Thoracic aorta (tissue), 2 donors: Measurements from ENCODE around the gene HOXB4. TPM values are rescaled to one million over a fixed set of nuclear protein-coding genes. Genes with fewer than 3 reads are reported as not detected.

Source experiments
- ATAC-seq: fragments of 150-250 bp; one replicate; pipeline ENCODE4 v1.8.0; 2017; ENCODE audit warnings: low read depth; ENCODE audit not compliant: insufficient number of reproducible peaks, low FRiP score
- DNase-seq: peaks from one replicate; pipeline ENCODE4 v3.0.0-alpha.2; 2020; ENCODE audit warnings: low spot score
- H3K27ac ChIP-seq, 2 donors: fragments of 200-600 bp; sonication (generic); 1 replicate in 1 of 2; 2 replicates in 1 of 2; pipeline ENCODE4 v1.5.1; 2016; ENCODE audit warnings: mild to moderate bottlenecking in 2 of 2, moderate library complexity in 2 of 2
- H3K27me3 ChIP-seq: fragments of 200-600 bp; sonication (generic); replicated peaks from 2 replicates; pipeline ENCODE4 v1.6.0; 2016; ENCODE audit warnings: mild to moderate bottlenecking; ENCODE audit not compliant: insufficient read depth
- H3K36me3 ChIP-seq: fragments of 200-600 bp; sonication (generic); one replicate; pipeline ENCODE4 v1.5.1; 2016
- H3K4me1 ChIP-seq, 2 donors: fragments of 200-600 bp; sonication (generic); 1 replicate in 1 of 2; 2 replicates in 1 of 2; pipeline versions ENCODE4 v1.5.1 to v1.6.0; 2016; ENCODE audit warnings: low read depth in 2 of 2, mild to moderate bottlenecking in 1 of 2; ENCODE audit not compliant: control insufficient read depth in 1 of 2
- H3K4me3 ChIP-seq: fragments of 200-600 bp; sonication (generic); 2 replicates; pipeline ENCODE4 v1.5.1; 2016; ENCODE audit warnings: mild to moderate bottlenecking
- H3K9me3 ChIP-seq: fragments of 200-600 bp; sonication (generic); 2 replicates; pipeline ENCODE4 v1.5.1; 2016
- total RNA-seq, 2 donors: library from RNA; depleted of rRNA; stranded (reverse); fragments of >200 nt; gene quantifications; one replicate each; pipeline versions ENCODE4 v1.1.0 to v1.2.3, GENCODE V29; 2016
- TF ChIP-seq, protein P1 (sequence below): fragments of 200-600 bp; sonication (generic); IDR thresholded peaks from one replicate; pipeline ENCODE4 v1.5.1; 2019; ENCODE audit warnings: antibody characterized with exemption

The HOXB4 gene
- total RNA-seq, 2 donors from 2014 or later, result 6.2 to 11.5 TPM

DNA sequence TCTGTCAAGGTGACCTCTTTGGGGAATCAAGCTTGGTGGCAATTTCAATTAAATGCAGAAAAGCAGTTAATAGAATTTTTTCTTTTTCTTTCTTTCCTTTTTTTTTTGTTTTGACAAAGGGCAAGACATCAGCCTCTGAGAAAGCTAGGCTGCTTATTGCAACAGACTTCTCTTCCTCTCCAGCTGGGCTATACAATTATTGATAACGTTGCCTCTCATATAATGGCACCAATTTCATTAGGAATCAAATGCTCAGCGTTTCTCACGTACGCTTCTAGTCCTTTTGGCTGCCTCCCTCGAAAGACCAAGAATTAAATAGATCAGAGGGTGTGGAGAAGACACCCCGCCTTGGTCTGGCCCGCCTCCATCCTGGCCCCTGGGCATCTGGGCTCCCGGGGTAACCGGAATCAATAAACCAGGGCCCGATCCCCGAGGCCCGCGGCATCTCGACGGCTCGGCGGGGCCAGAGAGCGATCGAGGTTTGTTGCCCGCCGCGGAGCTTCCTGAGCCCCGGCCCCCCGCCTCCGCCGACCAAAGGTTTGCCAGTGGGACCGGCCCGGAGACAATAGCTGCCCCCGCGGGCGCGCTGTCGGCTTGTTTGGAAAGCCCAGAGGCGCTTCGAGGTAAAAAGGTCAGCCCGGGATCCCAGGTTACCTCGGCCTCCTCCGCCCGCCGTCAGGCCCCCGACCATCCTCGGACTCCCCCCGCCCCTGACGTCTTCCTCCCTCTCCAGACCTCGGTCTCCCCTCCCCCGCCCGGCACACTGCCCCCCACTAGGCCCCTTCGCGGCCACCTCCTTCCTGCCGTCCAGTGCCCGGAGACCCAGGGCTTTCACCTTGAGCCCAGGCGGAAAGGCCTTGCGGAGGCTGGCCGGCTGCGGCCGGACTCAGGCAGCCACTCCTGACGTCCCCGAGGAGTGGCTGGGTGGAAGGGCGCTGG lies 51.3 kb downstream of the HOXB4 start:
- ATAC-seq (no peak), DNase-seq (no peak)
- Histone ChIP-seq H3K9me3 (no peaks in the 10 kb centered on the region), H3K36me3 (no peaks in the 10 kb centered on the region), H3K27me3 (no peaks in the 10 kb centered on the region), H3K4me1 (no peaks in the 10 kb centered on the region), H3K27ac (no peak overlapping the region), H3K4me3 (no peak overlapping the region)
- TF ChIP-seq, protein P1, sequence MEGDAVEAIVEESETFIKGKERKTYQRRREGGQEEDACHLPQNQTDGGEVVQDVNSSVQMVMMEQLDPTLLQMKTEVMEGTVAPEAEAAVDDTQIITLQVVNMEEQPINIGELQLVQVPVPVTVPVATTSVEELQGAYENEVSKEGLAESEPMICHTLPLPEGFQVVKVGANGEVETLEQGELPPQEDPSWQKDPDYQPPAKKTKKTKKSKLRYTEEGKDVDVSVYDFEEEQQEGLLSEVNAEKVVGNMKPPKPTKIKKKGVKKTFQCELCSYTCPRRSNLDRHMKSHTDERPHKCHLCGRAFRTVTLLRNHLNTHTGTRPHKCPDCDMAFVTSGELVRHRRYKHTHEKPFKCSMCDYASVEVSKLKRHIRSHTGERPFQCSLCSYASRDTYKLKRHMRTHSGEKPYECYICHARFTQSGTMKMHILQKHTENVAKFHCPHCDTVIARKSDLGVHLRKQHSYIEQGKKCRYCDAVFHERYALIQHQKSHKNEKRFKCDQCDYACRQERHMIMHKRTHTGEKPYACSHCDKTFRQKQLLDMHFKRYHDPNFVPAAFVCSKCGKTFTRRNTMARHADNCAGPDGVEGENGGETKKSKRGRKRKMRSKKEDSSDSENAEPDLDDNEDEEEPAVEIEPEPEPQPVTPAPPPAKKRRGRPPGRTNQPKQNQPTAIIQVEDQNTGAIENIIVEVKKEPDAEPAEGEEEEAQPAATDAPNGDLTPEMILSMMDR, result no peak

Other genes starting within 250 kb of the HOXB4 start
- 1 to 10 TPM in 1 of 2 donors, not detected in 1; 2.6 TPM for gene SKAP1, start 148.1 kb downstream of the HOXB4 start, total RNA-seq
- gene HOXB1, start 47.3 kb downstream of the HOXB4 start, total RNA-seq, result not detected
- gene HOXB2, start 33.2 kb downstream of the HOXB4 start, total RNA-seq, result 10 to 100 TPM; 53.3 to 73.0 TPM
- 10 to 100 TPM; 26.8 to 33.3 TPM for gene HOXB3, start 11.9 kb upstream of the HOXB4 start, total RNA-seq
- 1 to 10 TPM in 1 of 2 donors, under 1 TPM in 1; 0.56 to 3.8 TPM for gene HOXB5, start 15.4 kb upstream of the HOXB4 start, total RNA-seq
- gene HOXB6, start 26.6 kb upstream of the HOXB4 start, total RNA-seq, result 1 to 10 TPM; 4.2 to 9.9 TPM
- 1 to 10 TPM in 1 of 2 donors, under 1 TPM in 1; 0.63 to 7.2 TPM for gene HOXB7, start 32.7 kb upstream of the HOXB4 start, total RNA-seq
- gene HOXB8, start 36.9 kb upstream of the HOXB4 start, total RNA-seq, result 1 to 10 TPM in 1 of 2 donors, not detected in 1; 1.4 TPM
- gene HOXB9, start 48.0 kb upstream of the HOXB4 start, total RNA-seq, result not detected
- not detected for gene PRAC1, start 144.2 kb upstream of the HOXB4 start, total RNA-seq
- gene PRAC2, start 144.8 kb upstream of the HOXB4 start, total RNA-seq, result not detected
- not detected for gene HOXB13, start 150.4 kb upstream of the HOXB4 start, total RNA-seq
- gene TTLL6, start 238.9 kb upstream of the HOXB4 start, total RNA-seq, result not detected